GM18517 (cell line): ENCODE data around the gene E2F7.
"Not testable (repeated sequence)": the region's sequence is repeated elsewhere in the genome, so short reads cannot be mapped to it uniquely, and the experiment has no call there.

Experiments
- ATAC-seq: cut with Tn5 transposase; IDR thresholded peaks from one replicate; pipeline ENCODE4 v1.9.1; 2021; ENCODE audit warnings: mild to moderate bottlenecking, moderate library complexity; ENCODE audit not compliant: unreplicated experiment

Gene E2F7

GRCh38 chr12:77065361-77066204, at the start of gene E2F7:
Gene E2F7, minus strand, starts transcription at chr12:77065569. Its CDS starts 934 bp downstream, at chr12:77064635.
- peak; percentile 74 for ATAC-seq

GRCh38 chr12:77113971-77114370, 48.6 kb upstream of the E2F7 start:
- ATAC-seq = no peak

- ATAC-seq = no peak
Observed at GRCh38 chr12:77108707-77109106, 43.3 kb upstream of the E2F7 start.

- no peak for ATAC-seq
Observed at GRCh38 chr12:77107121-77107520, 41.8 kb upstream of the E2F7 start.

- ATAC-seq = no peak
Observed at GRCh38 chr12:77104792-77105191, 39.4 kb upstream of the E2F7 start.

GRCh38 chr12:77104286-77104685, 38.9 kb upstream of the E2F7 start:
- no peak for ATAC-seq

- no peak for ATAC-seq
Observed at GRCh38 chr12:77102691-77103090, 37.3 kb upstream of the E2F7 start.

- ATAC-seq = no peak
Observed at GRCh38 chr12:77102123-77102522, 36.8 kb upstream of the E2F7 start.

- no peak for ATAC-seq
Observed at GRCh38 chr12:77099799-77100198, 34.4 kb upstream of the E2F7 start.

- ATAC-seq = no peak
Observed at GRCh38 chr12:77097846-77098245, 32.5 kb upstream of the E2F7 start.

- not testable (repeated sequence) for ATAC-seq
Observed at GRCh38 chr12:77092227-77092626, 26.9 kb upstream of the E2F7 start.

- ATAC-seq = no peak
Observed at GRCh38 chr12:77089686-77090220, 24.4 kb upstream of the E2F7 start.

- ATAC-seq = no peak
Observed at GRCh38 chr12:77087427-77087826, 22.1 kb upstream of the E2F7 start.

- ATAC-seq = no peak
Observed at GRCh38 chr12:77082021-77082420, 16.7 kb upstream of the E2F7 start.

- ATAC-seq = no peak
Observed at GRCh38 chr12:77079631-77080030, 14.3 kb upstream of the E2F7 start.

GRCh38 chr12:77078231-77078630, 12.9 kb upstream of the E2F7 start:
- ATAC-seq = no peak

GRCh38 chr12:77076886-77077285, 11.5 kb upstream of the E2F7 start:
- no peak for ATAC-seq

- not testable (repeated sequence) for ATAC-seq
Observed at GRCh38 chr12:77073894-77074293, 8.5 kb upstream of the E2F7 start.

- no peak for ATAC-seq
Observed at GRCh38 chr12:77072833-77073495, 7.6 kb upstream of the E2F7 start.

- ATAC-seq = no peak
Observed at GRCh38 chr12:77070800-77071449, 5.6 kb upstream of the E2F7 start.

GRCh38 chr12:77070382-77070781, 5.0 kb upstream of the E2F7 start:
- ATAC-seq = peak; percentile 83
